GM19193 (cell line): Measurements from ENCODE around the gene SLC25A52.

ENCODE experiments used
- POLR2A ChIP-seq: IDR thresholded peaks from 4 replicates; pipeline ENCODE4 v1.6.1; 2011; ENCODE audit not compliant: insufficient read depth, insufficient read length; ENCODE audit errors: extremely low read depth

SLC25A52 gene

DNA sequence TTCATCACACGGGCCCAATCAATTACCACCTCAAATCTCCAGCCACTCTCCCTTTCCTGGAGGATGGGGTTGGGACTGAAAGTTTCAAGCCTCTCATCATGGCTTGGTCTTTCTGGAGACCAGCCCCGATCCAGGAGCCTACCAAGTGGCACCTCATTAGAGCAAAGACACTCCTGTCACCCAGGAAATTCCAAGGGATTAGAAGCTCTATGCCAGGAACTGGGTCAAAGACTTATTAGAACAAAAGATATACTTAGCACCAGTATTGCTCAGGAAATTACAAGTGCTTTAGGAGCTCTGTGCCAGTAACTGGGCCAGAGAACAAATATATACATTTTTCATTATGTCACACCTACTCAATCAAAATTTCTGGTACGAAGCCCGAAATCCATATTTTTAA, 14.3 kb downstream of the SLC25A52 start:
- no peak for TF ChIP-seq POLR2A

DNA sequence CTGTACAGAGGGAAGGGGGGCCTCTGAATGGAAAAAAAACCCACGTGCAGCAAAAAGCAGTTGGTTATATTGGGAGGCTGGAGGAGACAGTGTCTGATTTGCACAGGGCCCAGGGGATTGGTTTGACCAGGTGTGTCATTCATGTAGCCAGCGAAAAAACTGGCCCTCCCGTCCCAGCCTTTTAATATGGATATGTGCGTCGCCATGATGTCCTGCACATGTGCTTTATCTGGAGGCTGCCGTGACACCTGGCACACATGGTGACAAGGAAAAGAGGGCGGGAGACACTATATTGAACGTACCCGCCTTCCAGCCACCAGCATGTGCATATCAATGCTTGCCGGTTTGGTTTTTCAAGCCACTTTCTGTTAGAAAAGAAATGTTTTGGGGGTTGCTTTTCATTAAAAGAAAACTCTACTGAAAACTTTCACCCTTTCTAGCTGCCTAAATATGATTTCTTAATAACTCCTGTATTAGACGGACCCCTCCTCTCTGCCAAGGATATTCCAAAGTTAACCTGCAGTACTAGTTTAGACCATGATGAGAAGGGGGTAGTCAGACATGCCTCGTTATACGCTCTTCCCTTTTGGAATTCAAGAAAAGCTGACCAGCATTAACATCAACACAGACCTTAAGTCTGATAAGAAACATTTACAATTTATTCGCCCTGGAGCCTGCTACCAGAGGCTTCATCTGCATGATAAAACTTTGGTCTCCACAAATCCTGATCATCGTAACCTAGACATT, 16.2 kb downstream of the SLC25A52 start:
- no peak for TF ChIP-seq POLR2A

DNA sequence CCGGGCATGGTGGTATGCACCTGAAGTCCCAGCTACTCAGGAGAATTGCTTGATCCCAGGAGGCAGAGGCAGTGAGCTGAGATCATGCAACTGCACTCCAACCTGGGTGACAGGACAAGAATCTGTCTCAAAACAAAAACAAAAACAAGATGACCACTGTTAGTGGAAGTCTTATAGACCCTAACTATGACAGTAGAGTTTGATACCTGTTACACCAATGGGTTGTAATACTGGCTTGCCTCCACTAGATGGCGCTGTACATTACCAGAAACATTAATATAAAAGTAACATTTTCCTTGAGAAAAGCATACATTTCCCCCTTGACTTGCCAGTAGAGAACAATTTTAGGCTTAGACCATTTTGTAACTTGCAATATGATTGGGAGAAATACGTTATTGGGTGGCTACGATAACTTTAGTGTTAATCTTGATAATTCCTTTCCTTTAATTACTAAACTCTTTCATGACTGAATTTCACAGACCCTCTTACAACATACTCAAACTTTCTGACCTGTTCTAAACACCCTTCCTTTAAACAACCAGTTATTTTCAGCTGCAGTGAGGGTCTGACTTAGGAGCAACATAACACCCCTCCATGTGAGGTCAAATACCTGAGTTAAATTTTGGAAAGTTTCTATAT, 19.5 kb downstream of the SLC25A52 start:
- no peak for TF ChIP-seq POLR2A

DNA sequence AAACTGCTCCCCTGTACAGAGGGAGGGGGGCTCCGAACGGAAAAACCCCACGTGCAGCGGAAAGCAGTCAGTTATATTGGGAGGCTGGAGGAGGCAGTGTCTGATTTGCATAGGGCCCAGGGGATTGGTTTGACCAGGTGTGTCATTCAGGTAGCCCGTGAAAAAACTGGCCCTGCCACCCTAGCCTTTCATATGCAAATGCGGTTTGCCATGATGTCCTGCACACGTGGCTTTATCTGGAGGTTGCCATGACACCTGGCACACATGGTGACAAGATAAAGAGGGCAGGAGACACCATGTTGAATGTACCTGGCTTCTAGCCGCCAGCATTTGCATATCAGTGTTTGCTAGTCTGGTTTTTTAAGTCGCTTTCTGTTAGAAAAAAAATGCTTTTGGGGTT, 20.5 kb downstream of the SLC25A52 start:
- no peak for TF ChIP-seq POLR2A

DNA sequence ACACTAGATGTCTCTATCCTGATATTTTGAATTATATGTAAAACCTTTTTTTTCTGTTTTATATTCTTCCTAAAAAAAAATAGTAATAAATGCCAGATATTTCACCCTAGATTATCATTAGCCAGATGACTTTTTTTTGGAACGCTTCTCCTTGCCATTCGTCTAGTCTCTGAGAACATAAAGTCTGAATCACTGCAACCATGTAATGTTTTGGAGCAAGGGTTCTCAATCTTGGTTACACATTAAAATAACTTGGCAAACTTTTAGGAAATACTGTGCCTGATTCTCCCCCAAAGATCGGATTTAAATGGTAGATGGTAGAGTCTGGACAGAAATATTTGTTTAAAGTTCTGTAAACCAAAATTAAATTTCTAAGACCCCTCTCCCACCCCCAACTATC, 21.0 kb downstream of the SLC25A52 start:
- no peak for TF ChIP-seq POLR2A

DNA sequence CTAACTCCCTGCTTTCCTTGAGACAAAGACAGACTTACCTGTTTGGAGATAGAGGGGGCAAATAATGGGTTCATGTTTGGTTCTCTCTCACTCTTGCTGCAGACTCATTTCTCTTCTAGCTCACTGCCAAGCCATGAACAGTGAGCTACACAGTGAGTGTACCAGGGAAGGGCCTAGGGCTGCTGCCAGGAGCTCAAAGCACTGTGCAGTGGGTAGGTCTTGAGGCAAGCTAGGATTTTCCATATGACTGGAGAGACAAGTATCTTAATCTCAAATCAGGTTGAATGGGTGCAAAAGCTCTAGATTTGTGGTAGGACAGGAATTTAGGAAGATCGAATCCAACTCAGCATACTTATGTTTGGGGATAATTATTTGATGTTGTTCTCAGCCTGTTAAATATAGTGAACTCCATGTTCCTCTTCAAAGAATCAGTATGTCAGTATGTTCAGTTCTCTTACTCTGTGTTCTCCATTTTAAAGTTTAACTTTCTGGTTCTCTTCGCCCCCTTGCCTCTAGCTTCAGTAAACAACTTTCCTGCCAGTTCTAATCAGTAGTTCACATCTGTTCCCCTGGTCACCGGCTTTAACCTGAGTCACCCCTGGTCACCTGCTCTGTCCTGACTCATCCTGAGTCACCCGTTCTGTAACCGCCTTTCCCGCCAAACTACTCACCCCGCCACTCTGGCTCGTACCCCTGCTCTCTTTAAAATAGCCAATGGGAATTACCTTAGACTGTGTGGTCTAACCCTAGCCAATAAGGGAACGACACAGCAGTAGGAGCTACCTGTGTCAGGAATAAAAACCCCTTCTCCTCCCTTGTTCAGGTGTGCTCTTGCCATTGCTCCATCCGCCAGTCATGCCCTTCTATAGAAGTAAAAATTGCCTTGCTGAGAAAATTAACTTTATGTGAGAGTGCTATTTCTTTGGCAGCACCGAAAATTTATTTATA, 21.9 kb downstream of the SLC25A52 start:
- TF ChIP-seq POLR2A: no peak

DNA sequence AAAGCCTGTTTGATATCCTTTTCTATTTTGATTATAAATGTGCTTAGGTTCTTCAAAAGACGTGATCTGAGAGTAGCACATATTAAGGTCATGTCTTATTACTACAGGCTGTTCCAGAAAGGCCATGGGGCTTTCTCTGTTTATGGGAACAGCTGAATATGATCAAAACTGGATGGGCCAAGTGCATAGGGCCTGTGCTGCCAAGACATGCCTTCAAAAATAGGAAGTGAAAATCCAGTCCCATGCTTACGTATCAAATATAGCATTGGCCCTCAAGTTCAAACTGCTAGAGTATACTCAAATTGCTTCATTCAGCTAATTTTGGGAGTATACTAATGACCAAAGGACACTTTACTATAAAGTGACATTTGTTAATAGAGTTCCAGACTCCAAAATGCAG, 24.1 kb downstream of the SLC25A52 start:
- TF ChIP-seq POLR2A: no peak

DNA sequence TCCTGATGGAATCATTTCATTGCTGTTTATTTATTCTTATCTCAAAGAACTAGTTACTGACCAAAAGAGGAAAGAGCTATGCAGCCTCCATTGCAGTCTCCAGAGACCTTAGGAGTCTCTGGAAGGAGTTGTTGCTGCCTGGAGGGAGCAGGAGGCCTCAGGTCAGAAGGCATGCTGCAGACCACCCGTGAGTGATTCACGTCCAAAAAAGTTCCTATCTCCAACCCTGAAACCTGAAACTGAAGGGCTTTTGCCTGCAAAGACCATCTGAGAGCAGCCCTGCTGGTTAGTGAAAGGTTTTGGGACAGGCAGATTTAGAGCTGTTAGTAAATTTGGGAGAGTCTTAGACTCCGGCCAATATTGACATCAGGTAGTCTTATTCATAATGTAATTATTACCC, 29.1 kb downstream of the SLC25A52 start:
- no peak for TF ChIP-seq POLR2A

DNA sequence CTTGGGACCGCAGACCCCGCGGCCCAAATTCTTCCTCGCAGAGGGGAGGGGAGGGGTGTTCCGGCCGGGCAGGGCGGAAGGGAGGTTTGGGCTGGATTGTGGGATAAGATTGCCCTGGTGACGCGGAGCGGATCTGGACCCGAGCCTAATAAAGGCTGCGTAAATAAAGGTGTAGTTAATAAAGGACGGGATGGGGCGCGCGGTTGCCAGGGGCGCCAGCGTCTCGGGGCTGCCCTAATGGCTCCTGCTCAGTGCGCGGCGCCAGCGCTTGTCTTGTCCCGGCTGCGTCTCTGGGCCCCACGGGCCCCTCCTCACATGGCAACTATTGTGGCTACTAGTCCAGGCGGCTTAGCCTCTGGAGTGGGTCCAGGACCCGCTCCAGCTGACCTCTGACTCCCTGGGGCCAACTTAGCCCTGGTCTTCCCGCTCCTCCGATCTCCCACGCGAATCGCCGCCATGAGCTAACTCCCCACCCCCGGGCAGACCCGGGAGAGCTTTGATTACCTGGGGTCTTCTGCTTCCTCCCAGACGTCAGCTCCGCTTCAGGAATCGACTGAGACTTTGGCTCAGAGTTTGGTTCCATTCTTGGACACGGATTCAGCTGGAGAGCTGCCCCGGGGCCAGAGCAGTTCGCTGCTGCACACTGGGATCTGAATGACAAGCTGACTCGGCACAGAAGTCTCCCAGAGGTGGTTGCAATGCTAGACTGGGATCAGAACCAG, 36.5 kb downstream of the SLC25A52 start:
- TF ChIP-seq POLR2A: no peak

DNA sequence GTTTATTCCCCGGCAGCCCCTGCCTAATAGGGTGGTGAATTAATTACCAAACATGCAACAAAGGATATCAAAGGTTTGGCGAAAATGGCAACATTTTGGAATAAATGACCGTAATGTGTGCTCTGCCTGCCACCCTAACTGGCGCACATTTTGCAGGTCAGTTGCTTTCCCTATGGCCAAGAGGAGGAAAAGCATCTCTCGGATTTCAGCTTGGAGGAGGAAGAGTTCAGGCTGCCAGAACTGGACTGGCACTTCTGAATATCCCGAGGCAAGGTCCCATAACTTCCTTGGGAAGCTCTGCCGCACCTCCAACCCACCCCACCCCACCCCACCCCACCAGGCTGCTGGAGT, 37.1 kb downstream of the SLC25A52 start:
- TF ChIP-seq POLR2A: no peak

DNA sequence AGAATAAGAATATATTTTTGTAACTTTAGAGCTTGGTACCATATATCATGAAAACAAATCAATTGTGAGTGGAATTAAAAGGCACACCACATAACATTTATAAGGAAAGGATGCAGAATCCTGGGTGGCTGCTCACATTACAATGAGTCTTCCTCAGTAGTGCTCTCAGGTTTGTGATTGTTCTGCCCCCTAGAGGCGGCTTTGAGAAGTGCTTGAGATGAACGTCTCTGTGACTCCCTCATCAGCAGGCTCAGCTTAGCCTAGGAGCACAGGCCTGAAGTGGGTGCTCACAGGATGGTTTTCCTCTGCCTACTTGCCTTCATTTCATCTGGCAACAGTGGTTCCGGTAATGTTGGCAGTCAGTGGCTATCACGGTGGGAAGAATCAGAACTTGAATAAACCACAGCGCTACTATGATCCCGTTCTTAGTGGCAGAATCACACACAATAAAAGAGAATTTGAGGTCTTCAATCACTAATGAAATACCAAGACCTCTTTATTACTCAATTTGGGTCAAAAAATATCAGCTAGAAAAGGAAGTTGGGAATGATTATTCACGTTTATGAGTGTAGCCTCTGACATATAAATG, 38.2 kb downstream of the SLC25A52 start:
- no peak for TF ChIP-seq POLR2A

DNA sequence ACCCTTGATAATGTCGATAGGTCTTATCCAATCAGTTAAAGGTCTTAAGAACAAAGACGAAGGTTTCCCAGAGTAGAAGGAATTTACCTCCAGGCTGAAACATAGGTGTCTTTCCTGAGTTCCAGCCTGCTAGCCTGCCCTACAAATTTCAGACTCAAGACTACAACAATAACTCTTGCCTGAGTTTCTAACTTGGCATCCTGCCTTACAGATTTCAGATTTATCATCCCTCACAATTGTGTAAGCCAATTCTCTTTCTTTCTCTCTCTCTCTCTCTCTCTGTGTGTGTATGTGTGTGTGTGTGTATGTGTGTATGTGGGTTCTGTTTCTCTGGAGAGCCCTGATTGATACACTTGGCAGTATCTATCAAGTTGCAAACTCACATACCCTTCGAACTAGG, 39.1 kb downstream of the SLC25A52 start:
- TF ChIP-seq POLR2A: no peak

DNA sequence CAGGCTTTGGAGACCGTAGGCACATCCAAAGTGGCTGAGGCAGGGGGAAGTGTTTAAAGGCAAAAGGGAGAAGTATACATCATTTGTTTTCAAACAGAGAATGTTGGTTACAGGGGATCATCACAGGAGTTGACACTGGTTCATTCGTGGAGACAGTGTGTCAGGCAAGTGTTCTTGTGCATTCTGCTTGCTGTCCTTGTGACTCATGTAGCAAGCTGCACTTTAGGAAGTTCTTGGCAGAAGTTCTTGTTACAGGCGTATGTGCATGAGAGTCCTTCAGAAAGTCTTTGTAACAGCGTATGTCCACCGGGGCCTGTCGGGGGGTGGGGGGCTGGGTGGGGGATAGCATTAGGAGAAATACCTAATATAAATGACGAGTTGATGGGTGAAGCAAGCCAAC, 39.8 kb downstream of the SLC25A52 start:
- TF ChIP-seq POLR2A: no peak

DNA sequence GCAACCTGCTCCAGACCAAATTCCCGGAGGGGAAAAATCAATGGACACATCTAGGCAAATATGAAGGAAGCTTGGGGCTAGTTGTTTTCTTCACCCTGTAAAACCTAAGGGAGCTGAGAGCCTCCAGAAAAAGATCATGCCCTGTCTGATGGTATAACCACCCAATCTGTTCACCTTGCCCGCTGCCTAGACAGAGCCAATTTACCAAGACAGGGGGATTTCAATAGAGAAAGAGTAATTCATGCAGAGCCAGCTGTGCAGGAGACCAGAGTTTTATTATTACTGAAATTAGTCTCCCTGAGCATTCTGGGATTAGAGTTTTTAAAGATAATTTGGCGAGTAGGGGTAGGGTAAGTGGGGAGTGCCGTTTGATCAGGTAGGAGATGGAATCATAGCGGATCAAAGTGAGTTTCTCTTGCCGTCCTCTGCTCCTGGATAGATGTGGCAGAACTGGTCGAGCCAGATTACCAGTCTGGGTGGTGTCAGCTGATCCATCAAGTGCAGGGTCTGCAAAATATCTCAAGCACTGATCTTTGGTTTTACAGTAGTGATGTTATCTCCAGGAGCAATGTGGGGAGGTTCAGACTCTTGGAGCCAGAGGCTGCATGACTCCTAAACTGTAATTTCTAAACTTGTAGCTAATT, 41.2 kb downstream of the SLC25A52 start:
- no peak for TF ChIP-seq POLR2A
